Mesendoderm (in vitro differentiated cells): ENCODE measurements around the gene MYO15B.

ENCODE experiments used
- DNase-seq: peaks from one replicate; pipeline ENCODE4 v3.0.0; 2013
- H2AK5ac ChIP-seq: 2 replicates; pipeline ENCODE4 v1.6.1; 2013; ENCODE audit warnings: low read length, inconsistent platforms
- H2BK120ac ChIP-seq: 2 replicates; pipeline ENCODE4 v1.6.1; 2013; ENCODE audit warnings: low read depth, mild to moderate bottlenecking, low read length, moderate library complexity, mixed read lengths
- H2BK15ac ChIP-seq: replicated peaks from 2 replicates; pipeline ENCODE4 v1.6.1; 2013; ENCODE audit warnings: low read depth, mild to moderate bottlenecking, moderate library complexity
- H2BK5ac ChIP-seq: 2 replicates; pipeline ENCODE4 v1.6.1; 2013; ENCODE audit warnings: low read length, inconsistent platforms
- H3K18ac ChIP-seq: 2 replicates; pipeline ENCODE4 v1.6.1; 2013; ENCODE audit warnings: mild to moderate bottlenecking, low read length, mixed read lengths
- H3K23ac ChIP-seq: one replicate; pipeline ENCODE4 v1.6.1; 2013; ENCODE audit warnings: low read length
- H3K27ac ChIP-seq: 2 replicates; pipeline ENCODE4 v1.5.1; 2013; ENCODE audit warnings: low read depth, mild to moderate bottlenecking, inconsistent platforms, low read length, moderate library complexity
- H3K27me3 ChIP-seq: 2 replicates; pipeline ENCODE4 v1.6.1; 2013; ENCODE audit warnings: low read length, control low read depth, mild to moderate bottlenecking, inconsistent platforms; ENCODE audit not compliant: insufficient read depth, poor library complexity
- H3K36me3 ChIP-seq: 2 replicates; pipeline ENCODE4 v1.6.1; 2013; ENCODE audit warnings: low read length, inconsistent platforms; ENCODE audit not compliant: control insufficient read depth, insufficient read depth
- H3K4ac ChIP-seq: one replicate; pipeline ENCODE4 v1.6.1; 2013; ENCODE audit warnings: low read depth, mild to moderate bottlenecking, low read length, moderate library complexity
- H3K4me1 ChIP-seq: 2 replicates; pipeline ENCODE4 v1.6.1; 2013; ENCODE audit warnings: low read depth, low read length, inconsistent platforms; ENCODE audit not compliant: control insufficient read depth
- H3K4me2 ChIP-seq: 2 replicates; pipeline ENCODE4 v1.6.1; 2013; ENCODE audit warnings: low read length
- H3K4me3 ChIP-seq: 2 replicates; pipeline ENCODE4 v1.5.1; 2013; ENCODE audit warnings: mild to moderate bottlenecking, low read length
- H3K56ac ChIP-seq: one replicate; pipeline ENCODE4 v1.6.1; 2013; ENCODE audit warnings: low read length
- H3K79me1 ChIP-seq: 2 replicates; pipeline ENCODE4 v1.6.1; 2013; ENCODE audit warnings: low read length, inconsistent platforms
- H3K79me2 ChIP-seq: 2 replicates; pipeline ENCODE4 v1.6.1; 2013; ENCODE audit warnings: mild to moderate bottlenecking, low read length; ENCODE audit not compliant: control insufficient read depth, insufficient read depth
- H3K9ac ChIP-seq: 2 replicates; pipeline ENCODE4 v1.6.1; 2013; ENCODE audit warnings: low read length, inconsistent platforms
- H4K5ac ChIP-seq: one replicate; pipeline ENCODE4 v1.6.1; 2013; ENCODE audit warnings: low read length
- H4K8ac ChIP-seq: one replicate; pipeline ENCODE4 v1.6.1; 2013; ENCODE audit warnings: low read depth, mild to moderate bottlenecking, control low read depth, low read length, moderate library complexity
- WGBS: extraction: QIAGEN DNeasy Blood & Tissue Kit; methylation state at CpG from one replicate; pipeline ENCODE4 v1.1.7; 2013; ENCODE audit warnings: low lambda C conversion rate, missing lambda C conversion rate; ENCODE audit not compliant: insufficient coverage; ENCODE audit errors: extremely low coverage; 5-methylcytosine and 5-hydroxymethylcytosine counted together

The MYO15B gene

DNA sequence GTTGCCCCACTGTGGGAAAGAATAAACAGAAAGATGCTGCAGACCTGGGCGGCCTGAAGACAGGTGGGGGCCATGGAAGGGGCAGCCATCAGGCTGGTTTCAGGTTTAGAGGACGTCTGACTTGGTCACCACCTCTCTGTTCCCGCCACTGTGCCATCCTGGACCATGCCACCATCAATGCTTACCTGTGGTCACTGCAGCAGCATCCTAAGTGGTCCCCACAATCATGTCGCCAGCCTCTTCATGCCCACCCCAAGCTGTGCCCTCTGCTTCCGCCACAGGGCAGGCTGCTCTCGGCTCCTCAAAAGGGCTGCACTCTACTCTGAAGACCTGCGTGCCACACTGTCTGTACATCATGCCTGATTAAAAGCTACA is 56.0 kb downstream of the MYO15B start:
- Histone ChIP-seq H3K56ac (no peak overlapping the region), H3K79me2 (no peaks in the 10 kb centered on the region), H2AK5ac (no peak overlapping the region), H3K9ac (no peak overlapping the region), H2BK120ac (no peak overlapping the region), H3K79me1 (no peaks in the 10 kb centered on the region), H2BK5ac (no peak overlapping the region), H4K8ac (no peak overlapping the region), H3K36me3 (no peaks in the 10 kb centered on the region), H3K23ac (no peak overlapping the region), H3K4me2 (no peak overlapping the region), H3K27me3 (no peaks in the 10 kb centered on the region), H2BK15ac (no peak overlapping the region), H3K4me1 (no peaks in the 10 kb centered on the region), H3K18ac (no peak overlapping the region), H3K27ac (no peak overlapping the region), H4K5ac (no peak overlapping the region), H3K4me3 (no peak overlapping the region), H3K4ac (no peak overlapping the region)
- DNase-seq: no peak
- no CpG with 5 or more reads among the region's 7 CpGs for WGBS

DNA sequence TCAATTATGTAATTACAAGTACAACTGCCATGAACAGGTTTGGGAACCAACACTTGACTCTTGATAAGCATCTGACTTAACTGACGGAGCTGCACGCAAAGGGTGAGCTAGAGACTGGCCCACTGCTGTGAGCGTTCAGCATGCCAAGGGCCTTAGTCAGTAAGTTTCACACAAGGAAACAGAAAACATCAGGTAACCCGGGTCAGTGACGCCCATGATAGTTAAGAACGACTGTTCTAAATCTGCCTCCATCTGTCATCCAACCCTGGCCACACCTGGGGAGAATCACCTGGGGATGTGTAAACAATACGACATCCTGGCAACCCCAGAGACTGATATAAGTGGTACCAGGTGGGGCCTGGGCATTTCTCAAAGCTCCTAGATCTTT is 57.9 kb downstream of the MYO15B start:
- Histone ChIP-seq H3K56ac (no peak overlapping the region), H3K36me3 (no peaks in the 10 kb centered on the region), H3K23ac (no peak overlapping the region), H2BK120ac (no peak overlapping the region), H3K4me3 (no peak overlapping the region), H2BK15ac (no peak overlapping the region), H4K5ac (no peak overlapping the region), H3K4me1 (no peaks in the 10 kb centered on the region), H3K18ac (no peak overlapping the region), H3K79me2 (no peaks in the 10 kb centered on the region), H3K79me1 (no peaks in the 10 kb centered on the region), H3K4ac (no peak overlapping the region), H3K9ac (no peak overlapping the region), H2BK5ac (no peak overlapping the region), H4K8ac (no peak overlapping the region), H3K4me2 (no peak overlapping the region), H2AK5ac (no peak overlapping the region), H3K27ac (no peak overlapping the region), H3K27me3 (no peaks in the 10 kb centered on the region)
- peak; percentile 90 for DNase-seq
- no CpG with 5 or more reads among the region's 7 CpGs for WGBS

- H2BK120ac ChIP-seq: no peak overlapping the region
- no peak overlapping the region for H3K23ac ChIP-seq
- H3K4me1 ChIP-seq: no peaks in the 10 kb centered on the region
- H2BK5ac ChIP-seq: no peak overlapping the region
- no peak overlapping the region for H3K27ac ChIP-seq
- H3K18ac ChIP-seq: no peak overlapping the region
- no peak overlapping the region for H2AK5ac ChIP-seq
- no peaks in the 10 kb centered on the region for H3K27me3 ChIP-seq
- no peaks in the 10 kb centered on the region for H3K79me2 ChIP-seq
- H4K8ac ChIP-seq: no peak overlapping the region
- H3K4me2 ChIP-seq: no peak overlapping the region
- no CpG with 5 or more reads among the region's 17 CpGs for WGBS
- H3K56ac ChIP-seq: no peak overlapping the region
- no peaks in the 10 kb centered on the region for H3K36me3 ChIP-seq
- DNase-seq: peak; percentile 86
- no peak overlapping the region for H4K5ac ChIP-seq
- no peak overlapping the region for H3K9ac ChIP-seq
- H3K79me1 ChIP-seq: no peaks in the 10 kb centered on the region
- no peak overlapping the region for H2BK15ac ChIP-seq
- H3K4me3 ChIP-seq: no peak overlapping the region
- H3K4ac ChIP-seq: no peak overlapping the region
These were observed 58.5 kb downstream of the MYO15B start for GRCh38 chr17:75645889-75646637.

GRCh38 chr17:75646638-75646992 is 59.0 kb downstream of the MYO15B start:
- Histone ChIP-seq H2BK15ac (no peak overlapping the region), H3K4me3 (no peak overlapping the region), H3K56ac (no peak overlapping the region), H2BK5ac (no peak overlapping the region), H3K18ac (no peak overlapping the region), H3K4me2 (no peak overlapping the region), H3K4me1 (no peaks in the 10 kb centered on the region), H3K9ac (no peak overlapping the region), H2AK5ac (no peak overlapping the region), H3K79me2 (no peaks in the 10 kb centered on the region), H3K27ac (no peak overlapping the region), H3K27me3 (no peaks in the 10 kb centered on the region), H2BK120ac (no peak overlapping the region), H3K79me1 (no peaks in the 10 kb centered on the region), H4K5ac (no peak overlapping the region), H3K4ac (no peak overlapping the region), H3K36me3 (no peaks in the 10 kb centered on the region), H4K8ac (no peak overlapping the region), H3K23ac (no peak overlapping the region)
- no CpG with 5 or more reads among the region's 6 CpGs for WGBS
- no peak for DNase-seq

DNA sequence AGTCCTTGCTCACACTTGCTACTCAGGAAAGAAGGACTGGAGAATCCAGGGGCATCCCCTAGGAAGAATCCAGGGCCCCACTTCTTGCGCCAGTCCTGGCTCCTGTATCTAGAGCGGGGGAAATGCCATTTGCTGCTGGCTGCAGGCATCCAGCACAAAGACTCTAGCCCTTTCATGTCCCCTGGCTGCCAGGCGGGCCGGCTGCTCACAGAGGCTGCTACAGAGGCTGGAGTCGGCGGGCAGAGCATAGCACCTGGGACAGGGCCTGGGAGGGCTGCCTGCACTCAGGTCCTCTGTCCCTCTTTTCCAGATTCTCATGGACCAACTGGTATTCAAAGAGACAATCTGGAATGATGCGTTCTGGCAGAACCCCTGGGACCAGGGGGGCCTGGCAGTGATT is 59.5 kb downstream of the MYO15B start:
- Histone ChIP-seq H2BK15ac (no peak overlapping the region), H3K27me3 (no peaks in the 10 kb centered on the region), H3K4ac (no peak overlapping the region), H4K8ac (no peak overlapping the region), H3K23ac (no peak overlapping the region), H3K56ac (no peak overlapping the region), H2BK5ac (no peak overlapping the region), H3K36me3 (no peaks in the 10 kb centered on the region), H2BK120ac (no peak overlapping the region), H3K18ac (no peak overlapping the region), H3K4me2 (no peak overlapping the region), H3K79me1 (no peaks in the 10 kb centered on the region), H3K4me1 (no peaks in the 10 kb centered on the region), H3K27ac (no peak overlapping the region), H4K5ac (no peak overlapping the region), H3K79me2 (no peaks in the 10 kb centered on the region), H3K9ac (no peak overlapping the region), H3K4me3 (no peak overlapping the region), H2AK5ac (no peak overlapping the region)
- WGBS: no CpG with 5 or more reads among the region's 7 CpGs
- no peak for DNase-seq

- H3K4ac ChIP-seq: no peak overlapping the region
- H2AK5ac ChIP-seq: no peak overlapping the region
- no peak for DNase-seq
- no peak overlapping the region for H3K18ac ChIP-seq
- no peak overlapping the region for H2BK120ac ChIP-seq
- H4K8ac ChIP-seq: no peak overlapping the region
- H3K23ac ChIP-seq: no peak overlapping the region
- no peak overlapping the region for H3K56ac ChIP-seq
- H2BK15ac ChIP-seq: no peak overlapping the region
- no peak overlapping the region for H3K4me2 ChIP-seq
- no CpG with 5 or more reads among the region's 7 CpGs for WGBS
- H3K27ac ChIP-seq: no peak overlapping the region
- H3K4me3 ChIP-seq: no peak overlapping the region
- no peaks in the 10 kb centered on the region for H3K79me1 ChIP-seq
- H3K36me3 ChIP-seq: no peaks in the 10 kb centered on the region
- H4K5ac ChIP-seq: no peak overlapping the region
- no peaks in the 10 kb centered on the region for H3K4me1 ChIP-seq
- H3K79me2 ChIP-seq: no peaks in the 10 kb centered on the region
- H3K9ac ChIP-seq: no peak overlapping the region
- no peak overlapping the region for H2BK5ac ChIP-seq
- no peaks in the 10 kb centered on the region for H3K27me3 ChIP-seq
These were observed 60.3 kb downstream of the MYO15B start for GRCh38 chr17:75647921-75648320.
